Caco-2 (cell line): ENCODE measurements around the gene MAPT. TPM values are rescaled to one million over a fixed set of nuclear protein-coding genes. Genes with fewer than 3 reads are reported as not detected.

Experiments
- BruUV-seq: library from RNA; stranded (reverse); fragments of 400-500 nt; replicated peaks from 2 replicates; lab custom pipeline; 2021; lab: Mats Ljungman, UMichigan
- CTCF ChIA-PET: fragments of 300-600 bp; sonication (Branson Sonifier 250); formaldehyde crosslinking; loops from one replicate; lab custom pipeline; 2022; ENCODE audit warnings: antibody characterized with exemption; lab: Charles Lee
- POLR2A ChIA-PET: fragments of 300-600 bp; sonication (Branson Sonifier 250); formaldehyde crosslinking; loops from one replicate; lab custom pipeline; 2022; ENCODE audit warnings: antibody characterized with exemption; lab: Charles Lee
- DNase-seq, 2 experiments: peaks; one replicate each; pipeline versions ENCODE4 v3.0.0 to v3.0.0-alpha.2; 2020 to 2022
- H3K27me3 ChIP-seq: replicated peaks from 2 replicates; pipeline ENCODE4 v1.6.0; 2011; ENCODE audit warnings: low read length; ENCODE audit not compliant: control insufficient read depth, insufficient read depth
- H3K36me3 ChIP-seq: 2 replicates; pipeline ENCODE4 v1.5.1; 2011; ENCODE audit warnings: low read length; ENCODE audit not compliant: control insufficient read depth, insufficient read depth
- H3K4me1 ChIP-seq: fragments of 250-450 bp; sonication (Bioruptor Pico); 2 replicates; pipeline ENCODE4 v1.5.1; 2020; ENCODE audit warnings: mild to moderate bottlenecking
- H3K4me3 ChIP-seq: 2 replicates; pipeline ENCODE4 v1.5.1; 2011; ENCODE audit warnings: low read depth, mild to moderate bottlenecking, control low read depth, low read length
- H3K9me3 ChIP-seq: fragments of 250-450 bp; sonication (Bioruptor Pico); 2 replicates; pipeline ENCODE4 v1.5.1; 2020; ENCODE audit warnings: mild to moderate bottlenecking, moderate library complexity
- H3K27ac Mint-ChIP-seq: one replicate; pipeline ENCODE4 v1.8.0; 2022; ENCODE audit warnings: mixed read lengths; ENCODE audit not compliant: unreplicated experiment
- H3K27me3 Mint-ChIP-seq: one replicate; pipeline ENCODE4 v1.8.0; 2022; ENCODE audit warnings: mixed read lengths; ENCODE audit not compliant: insufficient read depth, unreplicated experiment
- H3K36me3 Mint-ChIP-seq: one replicate; pipeline ENCODE4 v1.8.0; 2022; ENCODE audit warnings: mild to moderate bottlenecking, mixed read lengths; ENCODE audit not compliant: insufficient read depth, unreplicated experiment
- H3K4me1 Mint-ChIP-seq: one replicate; pipeline ENCODE4 v1.8.0; 2022; ENCODE audit warnings: low read depth, mixed read lengths; ENCODE audit not compliant: unreplicated experiment
- H3K4me3 Mint-ChIP-seq: one replicate; pipeline ENCODE4 v1.8.0; 2022; ENCODE audit warnings: mild to moderate bottlenecking, moderate library complexity, mixed read lengths; ENCODE audit not compliant: unreplicated experiment
- H3K9me3 Mint-ChIP-seq: one replicate; pipeline ENCODE4 v1.8.0; 2022; ENCODE audit warnings: mixed read lengths; ENCODE audit not compliant: unreplicated experiment
- CTCF ChIP-seq, 2 experiments: fragments of 200-600 bp in 1 of 2; IDR thresholded peaks; 1 replicate in 1 of 2; 2 replicates in 1 of 2; pipeline versions ENCODE4 v1.5.1 to v1.8.0; 2011 to 2022; ENCODE audit warnings: antibody characterized with exemption in 1 of 2, control low read depth in 1 of 2, inconsistent platforms in 1 of 2, low read depth in 1 of 2, low read length in 1 of 2, mild to moderate bottlenecking in 1 of 2, moderate library complexity in 1 of 2; ENCODE audit not compliant: insufficient read depth in 1 of 2, severe bottlenecking in 1 of 2, unreplicated experiment in 1 of 2
- intact Hi-C: fragments of 100-400 bp; cut with micrococcal nuclease; formaldehyde crosslinking; loops from one replicate; pipeline ENCODE4 v1.10.0; 2022; ENCODE audit not compliant: unreplicated experiment
- total RNA-seq: library from RNA; stranded (reverse); gene quantifications from 2 replicates; pipeline ENCODE4 v1.2.3, GENCODE V29; 2022

The MAPT gene
- total RNA-seq, 1 experiment from 2014 or later, result 0.95 TPM

- no peaks in the 10 kb centered on the region for H3K36me3 ChIP-seq
- no TSS peak for BruUV-seq
- Mint-ChIP-seq H3K9me3 (no peaks in the 10 kb centered on the region), H3K4me1 (no peaks in the 10 kb centered on the region), H3K27ac (no peak overlapping the region), H3K27me3 (peaks cover 13% of the 10 kb centered on the region), H3K4me3 (no peak overlapping the region), H3K36me3 (no peaks in the 10 kb centered on the region)
- ChIA-PET CTCF (no interaction called here), POLR2A (no interaction called here)
- DNase-seq, result no peak
- no peaks in the 10 kb centered on the region for H3K4me1 ChIP-seq
- H3K9me3 ChIP-seq, result no peaks in the 10 kb centered on the region
- intact Hi-C loops, result no loop called here
- no peak for TF ChIP-seq CTCF (IDR thresholded peaks at IDR 0.05; ENCODE audit: insufficient read depth in 1 of 2, low read depth in 1 of 2, low read length in 1 of 2, severe bottlenecking in 1 of 2, unreplicated experiment in 1 of 2)
- no peak overlapping the region for H3K4me3 ChIP-seq
- H3K27me3 ChIP-seq, result no peaks in the 10 kb centered on the region
Measured at GRCh38 chr17:45934044-45934979, 40.0 kb downstream of the MAPT start.

GRCh38 chr17:45935197-45935709 lies 40.9 kb downstream of the MAPT start:
- Mint-ChIP-seq H3K4me1 (no peaks in the 10 kb centered on the region), H3K27me3 (peaks cover 13% of the 10 kb centered on the region), H3K4me3 (no peak overlapping the region), H3K9me3 (no peaks in the 10 kb centered on the region), H3K27ac (no peak overlapping the region), H3K36me3 (no peaks in the 10 kb centered on the region)
- no TSS peak for BruUV-seq
- Histone ChIP-seq H3K4me1 (no peaks in the 10 kb centered on the region), H3K9me3 (no peaks in the 10 kb centered on the region), H3K4me3 (no peak overlapping the region), H3K36me3 (no peaks in the 10 kb centered on the region), H3K27me3 (no peaks in the 10 kb centered on the region)
- TF ChIP-seq CTCF (IDR thresholded peaks at IDR 0.05; ENCODE audit: insufficient read depth in 1 of 2, low read depth in 1 of 2, low read length in 1 of 2, severe bottlenecking in 1 of 2, unreplicated experiment in 1 of 2), result no peak
- CTCF ChIA-PET, result interaction anchor here (1.0 kb wide), 1 partner anchor 14 kb away, joined by 6 read pairs; no protein-coding TSS in a partner anchor
- no peak for DNase-seq
- POLR2A ChIA-PET, result no interaction called here
- intact Hi-C loops, result no loop called here

- ChIA-PET CTCF (interaction anchor here (1.0 kb wide), 1 partner anchor 13 kb away, joined by 6 read pairs; no protein-coding TSS in a partner anchor), POLR2A (no interaction called here)
- Mint-ChIP-seq H3K27ac (no peak overlapping the region), H3K27me3 (peaks cover 13% of the 10 kb centered on the region), H3K4me1 (no peaks in the 10 kb centered on the region), H3K36me3 (no peaks in the 10 kb centered on the region), H3K9me3 (no peaks in the 10 kb centered on the region), H3K4me3 (no peak overlapping the region)
- no peaks in the 10 kb centered on the region for H3K36me3 ChIP-seq
- intact Hi-C loops, result no loop called here
- H3K9me3 ChIP-seq, result no peaks in the 10 kb centered on the region
- no peak overlapping the region for H3K4me3 ChIP-seq
- BruUV-seq, result no TSS peak
- DNase-seq, result no peak
- TF ChIP-seq CTCF (IDR thresholded peaks at IDR 0.05; ENCODE audit: insufficient read depth in 1 of 2, low read depth in 1 of 2, low read length in 1 of 2, severe bottlenecking in 1 of 2, unreplicated experiment in 1 of 2), result no peak
- no peaks in the 10 kb centered on the region for H3K27me3 ChIP-seq
- H3K4me1 ChIP-seq, result no peaks in the 10 kb centered on the region
Measured at GRCh38 chr17:45935710-45936509, 41.6 kb downstream of the MAPT start.
